Superior temporal gyrus (tissue), 1 donor: Measurements from ENCODE around the gene PARN.
"Not testable (repeated sequence)": the region's sequence is repeated elsewhere in the genome, so short reads cannot be mapped to it uniquely, and the experiment has no call there.

Experiments used
- DNase-seq: peaks from one replicate; pipeline ENCODE4 v3.0.0-alpha.2; 2016; ENCODE audit errors: extremely low spot score

PARN gene

DNA sequence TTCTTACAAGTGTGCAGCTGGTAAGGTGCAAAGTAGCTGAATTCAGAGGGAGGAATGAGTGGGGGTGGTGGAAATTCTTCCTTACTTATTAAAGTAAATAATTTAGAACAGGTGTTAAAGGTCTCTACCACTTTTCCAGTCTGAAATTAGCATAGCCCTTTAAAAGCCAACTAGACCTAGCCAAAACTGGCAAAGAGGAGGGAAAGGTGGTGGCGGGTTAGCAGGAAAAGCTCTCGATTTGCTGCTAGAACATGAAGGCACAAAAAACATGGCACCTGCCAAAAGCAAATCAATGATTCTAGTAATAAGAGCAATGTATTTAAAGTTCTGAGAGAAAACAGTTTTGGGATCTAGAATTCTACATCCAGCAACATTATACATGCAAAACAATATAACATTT, 157.7 kb downstream of the PARN start:
- DNase-seq: no peak

DNA sequence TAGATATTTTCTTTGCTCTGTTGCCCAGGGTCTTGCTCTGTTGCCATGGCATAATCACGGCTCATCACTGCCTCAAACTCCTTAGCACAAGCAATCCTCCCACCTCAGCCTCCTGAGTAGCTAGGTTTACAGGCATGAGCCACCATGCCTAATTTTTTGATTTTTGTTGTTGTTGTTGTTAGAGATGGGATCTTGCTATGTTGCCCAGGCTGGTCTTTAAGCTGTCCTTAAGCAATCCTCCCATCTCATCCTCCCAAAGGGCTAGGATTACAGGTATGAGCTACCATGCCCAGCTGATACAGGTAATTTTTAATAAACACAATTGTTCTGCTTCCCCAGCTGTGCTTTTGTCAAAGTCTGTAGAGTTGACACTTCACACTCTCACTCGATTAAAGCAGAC, 159.3 kb downstream of the PARN start:
- DNase-seq: no peak

DNA sequence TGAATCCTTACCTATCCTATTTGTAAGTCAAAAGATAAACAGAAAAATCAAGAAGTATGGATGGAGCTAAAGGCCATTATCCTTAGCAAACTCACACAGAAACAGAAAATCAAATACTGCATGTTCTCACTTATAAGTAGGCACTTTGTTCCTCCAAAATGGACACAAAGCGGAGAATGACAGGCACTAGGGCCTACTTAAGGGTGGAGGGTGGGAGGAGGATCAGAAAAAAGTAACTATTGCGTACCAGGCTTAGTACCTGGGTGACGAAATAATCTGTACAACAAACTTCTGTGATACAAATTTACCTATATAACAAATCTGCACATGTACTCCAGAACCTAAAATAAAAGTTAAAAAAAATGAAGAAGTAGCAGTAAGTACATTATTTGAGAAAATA, 164.3 kb downstream of the PARN start:
- no peak for DNase-seq

DNA sequence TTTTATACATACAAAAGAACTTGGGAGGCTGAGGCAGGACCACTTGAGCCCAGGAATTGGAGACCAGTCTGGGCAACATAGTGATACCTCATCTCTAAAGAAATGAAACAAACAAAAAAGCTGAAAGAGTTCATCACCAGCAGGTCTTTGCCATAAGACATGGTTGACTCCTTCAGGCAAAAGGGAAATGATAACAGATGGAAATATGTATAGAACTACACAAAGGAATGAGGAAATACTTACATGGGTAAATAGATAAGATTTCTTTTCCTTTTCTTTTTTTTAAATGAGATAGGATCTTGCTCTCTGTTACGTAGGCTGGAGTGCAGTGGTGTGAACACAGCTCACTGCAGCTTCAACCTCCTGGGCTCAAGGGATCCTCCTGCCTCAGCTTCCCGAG, 165.3 kb downstream of the PARN start:
- DNase-seq: no peak

DNA sequence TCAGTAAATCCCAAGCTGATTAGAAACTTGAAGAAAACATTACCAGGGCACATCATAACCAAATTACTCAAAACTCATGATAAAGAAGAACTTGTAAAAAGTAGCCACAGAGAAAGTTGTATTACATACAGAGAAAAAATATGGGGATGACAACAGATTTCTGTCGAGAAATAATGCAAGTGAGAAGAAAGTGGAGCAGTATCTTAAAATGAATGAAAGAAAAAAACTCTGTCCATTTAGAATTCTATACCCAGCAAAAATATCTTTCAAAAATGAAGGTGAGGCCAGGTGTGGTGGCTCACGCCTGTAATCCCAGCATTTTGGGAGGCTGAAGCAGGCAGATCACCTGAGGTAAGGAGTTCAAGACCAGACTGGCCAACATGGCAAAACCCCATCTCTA, 165.9 kb downstream of the PARN start:
- DNase-seq: no peak

DNA sequence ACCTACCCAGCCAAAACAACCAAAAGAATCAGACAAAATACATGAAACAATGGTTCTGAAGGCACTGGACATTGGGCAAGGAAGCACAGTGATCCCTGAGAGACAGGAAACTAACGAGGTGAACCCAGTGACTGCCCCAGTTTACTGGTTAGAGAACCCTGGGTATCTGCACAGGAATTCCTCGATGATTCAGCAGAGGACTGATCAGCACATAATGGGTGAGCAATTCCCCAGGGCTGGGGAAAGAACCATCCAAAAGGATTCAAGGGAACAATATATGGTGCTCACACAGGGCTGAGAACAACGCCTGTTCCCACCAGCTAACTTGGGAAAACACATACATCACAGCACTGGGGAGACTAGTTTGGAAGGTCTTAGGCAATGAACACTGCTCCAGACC, 167.2 kb downstream of the PARN start:
- DNase-seq: no peak

DNA sequence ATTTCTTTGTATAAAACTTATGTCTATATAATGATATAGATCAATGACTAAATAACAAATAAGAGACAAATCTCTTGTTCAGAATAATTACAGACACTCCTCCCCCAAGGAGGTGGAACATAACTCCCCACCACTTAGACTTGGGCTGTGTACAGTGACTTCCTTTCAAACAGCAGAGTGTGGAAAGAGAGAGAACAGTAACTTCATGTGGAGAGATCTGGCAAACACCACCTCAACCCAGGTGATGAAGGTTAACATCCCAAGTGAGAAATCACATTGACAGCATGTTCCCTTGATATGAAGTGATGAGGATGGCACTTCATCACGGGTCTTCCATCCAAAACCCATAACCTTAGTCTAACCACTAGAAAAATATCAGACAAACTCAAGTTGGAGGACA, 169.3 kb downstream of the PARN start:
- no peak for DNase-seq

DNA sequence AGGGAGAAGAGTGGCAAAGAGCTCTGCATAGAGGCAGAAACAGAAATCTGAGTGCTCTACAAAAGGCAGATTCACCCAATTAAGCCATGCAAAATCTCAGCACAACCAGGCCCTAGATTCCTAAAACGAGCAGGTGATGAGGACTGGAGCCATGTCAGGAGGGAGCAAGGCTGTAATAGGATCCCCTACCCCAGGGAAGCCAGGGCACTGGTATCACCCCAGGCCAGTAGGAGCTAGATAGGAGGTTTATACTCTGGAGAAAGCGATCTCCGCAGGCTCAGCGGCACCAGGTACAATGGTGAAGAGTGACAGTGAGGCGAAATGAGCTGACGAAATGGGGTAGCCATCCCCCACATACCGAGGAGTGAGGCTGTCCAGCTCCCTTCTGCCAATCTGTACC, 171.5 kb downstream of the PARN start:
- no peak for DNase-seq

DNA sequence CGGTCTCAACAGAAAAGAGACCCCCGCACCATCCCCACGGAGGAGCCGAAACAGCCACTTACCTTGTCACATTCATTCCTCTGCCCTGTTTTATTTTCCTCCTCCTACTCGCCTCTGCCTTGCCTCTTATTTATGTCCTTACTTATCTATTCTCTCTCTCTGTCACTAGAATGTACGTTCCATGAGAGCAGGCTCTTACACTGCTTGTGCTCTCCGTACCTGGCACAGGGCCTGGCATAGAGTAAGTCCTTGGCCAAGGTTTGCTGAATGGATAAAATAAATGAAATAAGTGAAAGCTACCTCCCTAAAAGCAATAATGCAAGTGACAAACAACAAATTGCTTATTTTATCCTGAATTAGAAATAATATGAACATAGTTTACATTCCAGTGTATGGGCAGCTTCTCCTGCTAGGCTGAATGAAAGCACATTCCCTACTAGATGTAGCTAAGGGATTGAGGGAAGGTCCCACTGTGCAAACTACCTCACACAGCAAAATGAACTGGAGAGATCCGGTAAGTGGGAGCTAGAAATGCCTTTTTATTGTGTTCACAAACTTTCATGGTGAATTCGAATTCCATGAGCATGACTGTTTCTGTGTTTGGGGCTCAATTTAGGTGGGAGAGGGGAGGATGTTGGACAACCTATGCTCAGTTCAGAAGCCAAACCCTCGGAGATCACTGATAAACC, 173.1 kb downstream of the PARN start:
- no peak for DNase-seq

DNA sequence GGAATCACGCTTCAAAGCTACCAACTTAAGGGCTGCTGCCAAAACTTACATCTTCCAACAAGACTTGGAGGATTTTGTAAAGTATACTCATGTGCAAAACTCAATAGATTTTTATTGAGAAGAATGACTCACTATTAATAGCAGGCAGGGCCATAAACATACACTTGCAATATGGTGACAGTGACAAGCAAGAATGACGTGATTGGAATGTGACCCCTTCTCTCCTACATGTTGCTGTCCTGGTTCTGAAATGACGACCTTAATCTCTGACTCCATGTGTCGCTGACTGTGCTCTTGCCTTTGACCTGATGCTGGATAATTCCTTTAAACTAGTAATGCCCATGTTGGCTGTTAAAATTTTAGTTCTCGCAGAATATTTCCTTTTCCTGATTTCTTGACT, 174.5 kb downstream of the PARN start:
- no peak for DNase-seq

DNA sequence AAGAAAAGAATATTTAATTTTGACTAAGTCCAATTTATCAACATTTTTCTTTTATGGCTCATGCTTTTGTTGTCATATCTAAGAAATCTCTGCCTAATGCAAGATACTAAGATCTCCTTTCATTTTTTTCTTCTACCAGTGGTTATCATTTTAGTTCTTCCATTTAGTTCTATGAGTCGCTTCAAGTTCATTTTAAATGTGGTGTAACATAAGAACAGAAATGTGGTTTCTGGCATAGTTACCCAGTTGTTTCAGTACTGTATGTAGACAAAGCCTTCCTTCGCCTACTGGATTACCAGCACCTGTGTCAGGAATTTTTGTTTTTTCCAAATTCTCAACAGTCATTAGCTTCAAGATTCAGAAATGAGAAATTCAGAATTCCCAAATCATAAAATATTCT, 175.7 kb downstream of the PARN start:
- DNase-seq: no peak

DNA sequence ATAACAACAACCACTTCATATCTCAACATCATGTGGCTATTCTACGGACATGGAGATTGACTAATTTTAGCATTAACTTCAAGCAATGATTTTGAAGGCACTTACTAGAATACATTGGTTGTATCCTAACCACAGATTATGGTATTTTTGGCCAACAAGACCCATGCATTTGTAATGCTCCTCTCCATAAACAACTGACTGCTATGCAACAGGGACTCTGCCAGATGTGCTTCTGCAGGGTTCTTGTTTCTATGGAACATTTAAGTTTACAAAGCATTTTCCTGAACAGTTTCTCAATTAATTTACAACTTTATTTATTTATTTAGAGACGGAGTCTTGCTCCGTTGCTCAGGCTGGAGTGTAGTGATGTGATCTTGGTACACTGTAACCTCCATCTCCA, 178.0 kb downstream of the PARN start:
- DNase-seq: no peak

DNA sequence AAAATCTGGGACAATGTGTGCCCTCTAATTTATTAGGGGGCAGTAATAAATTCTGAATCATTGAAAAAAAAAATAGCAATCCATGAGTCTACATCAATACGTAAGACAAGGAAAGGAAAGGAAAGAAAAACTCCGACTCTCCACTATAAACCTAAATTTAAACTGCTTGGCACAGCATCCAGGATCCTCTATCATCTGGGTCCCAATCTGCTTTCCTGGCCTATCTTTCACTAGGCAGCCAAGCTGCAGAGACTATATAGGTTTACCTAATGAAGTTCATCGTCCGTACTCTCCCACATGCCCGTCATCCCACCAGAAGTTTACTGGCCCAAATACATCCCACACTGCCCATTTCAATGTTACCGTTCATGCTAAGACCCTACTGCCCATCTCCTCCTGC, 179.2 kb downstream of the PARN start:
- no peak for DNase-seq

DNA sequence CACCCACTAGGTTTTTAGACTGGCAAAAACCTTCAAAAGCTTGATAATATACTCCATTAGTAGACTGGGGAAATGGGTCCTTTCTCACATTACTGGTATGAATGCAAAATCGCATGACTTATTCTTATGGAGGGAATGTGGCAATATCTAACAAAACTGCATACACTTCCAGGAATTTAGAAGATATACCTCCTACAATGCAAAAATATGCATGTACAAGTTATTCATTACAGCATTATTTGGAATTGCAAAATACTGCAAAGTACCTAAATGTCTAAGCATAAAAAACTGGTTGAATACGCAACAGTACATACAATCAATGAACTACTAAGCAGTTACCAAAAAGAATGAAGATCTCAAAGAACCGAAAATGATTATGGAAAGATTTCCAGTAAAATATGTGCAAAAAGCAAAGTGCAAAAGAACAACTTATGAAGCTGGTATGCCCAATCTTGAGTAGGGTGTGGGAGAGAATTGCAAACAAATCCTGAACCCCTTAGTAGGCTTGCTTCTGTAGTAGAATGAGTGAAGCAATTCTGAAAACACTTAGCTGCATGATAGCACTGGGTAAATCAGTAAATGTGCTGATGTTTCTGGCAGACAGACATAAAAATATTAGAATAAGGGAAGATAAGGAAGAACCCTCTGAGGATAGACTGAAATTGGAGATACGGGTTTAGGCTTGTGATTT, 180.1 kb downstream of the PARN start:
- no peak for DNase-seq

DNA sequence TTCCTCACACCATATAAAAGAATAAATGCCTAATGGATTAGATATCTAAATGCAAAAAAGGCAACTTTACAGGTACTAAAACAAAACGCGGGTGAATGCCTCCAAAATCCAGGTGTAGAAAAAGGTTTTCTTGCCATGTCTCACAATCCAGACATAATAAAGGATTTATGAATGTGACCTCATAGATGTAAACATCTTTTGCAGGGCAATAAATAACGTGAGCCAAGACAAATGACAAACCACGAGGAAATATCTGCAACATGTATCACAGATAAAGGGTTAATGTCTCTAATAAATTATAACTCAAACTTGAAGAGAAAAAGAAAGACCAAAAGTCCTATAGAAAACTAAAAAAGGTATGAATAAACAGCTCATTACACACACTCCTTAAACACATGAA, 180.7 kb downstream of the PARN start:
- no peak for DNase-seq

DNA sequence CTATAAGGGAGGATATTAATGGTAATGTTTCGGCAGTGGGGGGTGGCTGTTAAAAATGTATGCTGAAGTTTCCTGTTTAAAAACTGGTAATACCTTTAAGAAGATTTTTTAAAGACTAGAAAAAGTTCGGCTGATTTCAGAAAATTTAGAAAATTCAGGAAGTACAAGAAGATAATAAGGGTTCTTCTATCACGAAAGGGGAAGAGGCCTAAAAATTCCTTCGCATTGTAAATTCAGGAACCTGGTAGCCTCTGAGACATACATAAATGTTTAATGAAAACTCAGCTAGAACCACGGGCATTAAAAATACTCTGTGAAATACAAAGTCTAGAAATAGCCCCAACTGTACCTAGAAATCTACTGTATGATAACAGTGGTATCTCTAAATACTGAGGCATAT, 181.2 kb downstream of the PARN start:
- no peak for DNase-seq

DNA sequence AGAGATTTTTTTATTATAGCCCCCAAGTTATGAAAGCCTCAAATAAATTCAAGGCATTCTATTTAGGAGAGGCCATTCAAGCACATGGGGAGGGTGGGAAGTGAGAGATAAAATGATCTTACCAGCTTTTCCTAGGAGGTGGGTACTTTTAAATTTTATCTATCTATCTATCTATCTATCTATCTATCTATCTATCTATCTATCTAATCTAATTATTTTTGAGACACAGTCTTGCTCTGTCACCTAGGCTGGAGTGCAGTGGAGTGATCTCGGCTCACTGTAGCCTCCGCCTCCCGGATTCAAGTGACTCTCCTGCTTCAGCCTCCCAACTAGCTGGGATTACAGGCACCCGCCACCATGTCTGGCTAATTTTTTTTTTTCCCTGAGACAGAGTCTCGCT, 182.3 kb downstream of the PARN start:
- no peak for DNase-seq

DNA sequence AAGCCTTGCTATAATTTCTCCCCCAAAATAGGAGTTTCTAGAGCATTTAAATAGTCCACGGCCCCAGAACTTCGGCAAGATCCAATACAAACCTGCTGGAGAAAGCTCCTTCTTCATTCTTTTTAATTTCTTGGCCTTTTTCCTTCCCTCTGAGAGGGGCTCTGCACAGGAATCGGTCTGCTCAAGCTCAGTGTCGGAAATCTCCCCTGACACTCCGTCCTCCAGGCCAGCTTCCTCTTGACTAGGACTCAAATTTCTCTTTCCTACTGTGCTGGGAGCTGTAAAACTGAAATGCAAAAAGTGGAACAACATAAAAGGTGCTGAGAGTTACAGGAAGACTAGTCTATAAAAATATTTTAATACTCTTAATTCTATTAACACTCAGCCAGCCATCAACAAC, 183.3 kb downstream of the PARN start:
- no peak for DNase-seq

DNA sequence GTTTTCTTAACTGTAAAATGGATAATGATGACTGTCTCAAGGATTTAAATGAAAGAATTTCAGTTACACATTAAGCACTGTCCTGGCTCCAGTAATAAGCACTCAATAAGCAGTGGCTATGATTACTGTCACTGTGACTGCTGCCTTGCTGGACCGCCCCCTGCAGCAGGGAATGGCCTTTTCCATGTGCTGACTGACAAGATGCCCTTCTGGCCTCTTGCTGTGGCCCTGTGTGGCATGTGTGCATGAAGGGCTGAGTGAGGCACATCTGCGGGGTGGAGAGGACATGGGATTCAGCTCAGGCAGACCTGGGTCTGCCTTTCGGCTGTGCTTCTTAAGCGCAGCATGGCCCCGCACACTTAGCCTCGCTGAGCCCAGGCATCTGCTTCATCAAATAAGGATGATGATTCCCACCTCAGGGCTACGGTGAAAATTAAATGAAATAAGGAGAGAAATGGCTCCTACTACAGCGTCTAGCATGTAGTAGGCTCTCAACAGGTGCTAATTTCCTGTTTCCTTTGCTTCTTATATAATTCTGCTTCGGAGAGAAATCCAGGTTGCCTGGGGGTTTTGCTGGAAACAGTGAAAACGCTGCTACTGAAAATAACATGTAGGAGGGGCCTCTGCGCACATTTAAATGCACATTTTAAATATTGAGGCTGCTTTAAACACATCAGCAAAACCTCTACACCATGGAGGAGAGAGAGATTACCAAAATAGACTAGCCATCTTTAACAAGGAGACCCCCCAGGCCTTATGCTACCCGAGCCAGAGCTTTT, 183.9 kb downstream of the PARN start:
- DNase-seq: peak; percentile 34

DNA sequence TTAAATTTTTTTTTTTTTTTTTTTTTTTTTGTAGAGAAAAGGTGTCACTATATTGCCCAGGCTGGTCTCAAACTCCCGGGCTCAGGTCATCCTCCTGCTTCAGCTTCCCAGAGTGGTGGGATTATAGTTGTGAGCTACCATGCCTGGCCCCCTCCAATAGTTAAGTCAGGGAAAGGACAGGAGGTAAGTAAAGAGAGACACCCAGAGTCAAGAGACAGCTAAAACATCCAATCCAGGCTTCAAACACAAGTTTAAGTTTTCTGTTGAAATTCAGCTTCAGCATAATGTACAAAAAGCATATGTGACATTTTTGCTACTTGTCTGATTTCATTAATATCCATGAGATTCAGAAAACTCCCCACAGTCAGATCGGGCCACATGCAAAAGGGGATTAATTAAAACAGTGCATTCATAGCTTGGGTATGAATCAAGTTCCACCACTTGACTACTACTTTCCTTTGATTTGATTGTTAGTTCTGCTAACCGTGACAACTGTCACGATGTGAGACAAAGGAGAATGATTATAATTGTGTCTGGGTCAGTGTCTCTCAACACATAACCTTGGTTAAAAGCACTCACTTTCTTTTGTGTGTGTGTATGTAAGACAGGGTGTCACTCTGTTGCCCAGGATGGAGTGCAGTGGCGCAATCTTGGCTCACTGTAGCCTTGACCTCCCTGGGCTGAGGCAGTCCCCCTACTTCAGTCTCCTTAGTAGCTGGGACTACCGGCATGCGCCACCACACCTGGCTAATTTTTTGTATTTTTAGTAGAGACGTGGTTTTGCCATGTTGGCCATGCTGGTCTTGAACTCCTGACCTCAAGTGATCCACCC, 184.9 kb downstream of the PARN start:
- no peak for DNase-seq

DNA sequence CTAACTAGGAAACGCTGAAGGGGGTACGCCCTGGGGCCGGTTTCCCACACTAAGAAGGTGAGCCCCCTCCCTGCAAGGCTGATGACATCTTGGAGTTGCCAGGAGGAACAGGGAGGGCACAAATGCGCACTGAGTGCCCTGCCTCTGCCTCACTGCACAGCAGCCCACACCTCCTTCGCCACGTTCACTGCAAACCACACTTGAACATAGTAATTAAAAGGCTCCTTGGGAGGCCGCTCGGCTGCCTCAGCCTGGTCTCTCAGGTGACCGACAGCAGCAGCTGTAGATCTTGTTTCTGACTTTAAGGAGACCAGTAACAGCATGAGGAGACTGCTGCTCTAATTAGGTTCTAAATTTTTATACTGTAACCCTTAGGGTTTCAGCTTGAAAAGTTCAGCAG, 188.5 kb downstream of the PARN start:
- not testable (repeated sequence) for DNase-seq

DNA sequence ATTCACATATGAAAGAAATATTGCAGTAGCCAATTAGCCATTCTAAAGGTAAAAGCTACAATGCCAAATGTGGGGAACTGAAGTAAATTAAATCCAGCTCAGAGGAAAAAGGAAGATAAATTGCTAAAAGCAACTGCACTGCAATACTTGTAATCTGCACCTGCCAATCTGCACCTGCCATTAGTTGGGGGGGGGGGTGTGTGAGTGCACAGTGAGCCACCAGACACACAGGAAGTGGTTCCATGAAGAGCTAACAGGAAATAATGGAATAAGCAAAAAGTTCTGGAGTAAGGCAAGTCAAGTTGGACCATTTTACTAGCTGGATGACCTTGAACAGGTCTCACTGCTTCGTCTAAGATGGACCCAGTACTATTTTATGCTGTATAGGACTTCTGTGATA, 191.8 kb downstream of the PARN start:
- no peak for DNase-seq
